T-helper 2 cell (primary cell): ENCODE data around the gene CLHC1.
"Not testable (repeated sequence)": the region's sequence is repeated elsewhere in the genome, so short reads cannot be mapped to it uniquely, and the experiment has no call there.

Source experiments
- DNase-seq, 5 experiments: peaks; one replicate each; pipeline versions ENCODE4 v3.0.0 to v3.0.0-alpha.2; 2012 to 2022
- total RNA-seq, 2 donors: gene quantifications; one replicate each; lab custom pipeline; 2026; lab: John Stamatoyannopoulos, UW

The CLHC1 gene
- 5.3 to 5.5 reads per million in 2 donors for total RNA-seq

DNA sequence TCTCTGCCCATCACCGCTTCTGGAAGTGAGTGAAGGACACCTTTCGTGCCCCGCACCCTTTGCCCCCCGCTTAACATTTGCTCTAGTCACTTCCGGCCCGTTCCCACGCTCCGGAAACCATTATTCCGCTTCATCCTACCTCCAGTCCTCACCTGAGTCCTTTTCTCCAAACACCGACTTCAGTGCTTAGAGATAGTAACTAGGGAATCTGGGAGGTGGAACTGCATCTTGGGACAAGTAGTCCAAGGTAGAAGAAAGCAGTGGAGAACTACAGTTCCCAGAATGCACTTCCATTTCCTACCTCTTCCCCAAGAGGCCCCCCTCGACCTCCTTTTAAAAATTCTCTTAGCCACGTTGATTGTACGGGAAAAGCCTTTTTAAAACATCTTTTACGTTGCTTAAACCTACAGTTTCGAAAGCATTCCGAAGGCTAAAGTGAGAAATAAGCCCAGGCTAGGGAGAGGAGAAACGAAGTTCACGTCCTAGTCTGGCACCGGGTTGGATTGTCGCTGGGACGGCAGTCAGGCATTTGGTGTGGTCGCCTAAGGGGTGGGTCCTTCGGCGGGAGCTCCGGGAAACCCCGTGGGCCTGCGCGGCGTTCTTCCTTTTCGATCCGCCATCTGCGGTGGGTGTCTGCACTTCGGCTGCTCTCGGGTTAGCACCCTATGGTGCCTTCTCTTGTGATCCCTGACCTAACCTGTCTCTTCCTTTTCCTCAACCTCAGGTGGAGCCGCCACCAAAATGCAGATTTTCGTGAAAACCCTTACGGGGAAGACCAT lies at the start of gene CLHC1, which contains the start of gene RPS27A:
TSS of gene CLHC1 (minus strand) at position 210 of the 779 bp plus-strand sequence. CDS start 9,882 bp downstream, outside the sequence.
TSS of gene RPS27A (plus strand) at position 605 of the 779 bp plus-strand sequence. CDS start at position 742, 137 bp downstream.
- peak; percentile 84 to 94 (median 91) for DNase-seq

DNA sequence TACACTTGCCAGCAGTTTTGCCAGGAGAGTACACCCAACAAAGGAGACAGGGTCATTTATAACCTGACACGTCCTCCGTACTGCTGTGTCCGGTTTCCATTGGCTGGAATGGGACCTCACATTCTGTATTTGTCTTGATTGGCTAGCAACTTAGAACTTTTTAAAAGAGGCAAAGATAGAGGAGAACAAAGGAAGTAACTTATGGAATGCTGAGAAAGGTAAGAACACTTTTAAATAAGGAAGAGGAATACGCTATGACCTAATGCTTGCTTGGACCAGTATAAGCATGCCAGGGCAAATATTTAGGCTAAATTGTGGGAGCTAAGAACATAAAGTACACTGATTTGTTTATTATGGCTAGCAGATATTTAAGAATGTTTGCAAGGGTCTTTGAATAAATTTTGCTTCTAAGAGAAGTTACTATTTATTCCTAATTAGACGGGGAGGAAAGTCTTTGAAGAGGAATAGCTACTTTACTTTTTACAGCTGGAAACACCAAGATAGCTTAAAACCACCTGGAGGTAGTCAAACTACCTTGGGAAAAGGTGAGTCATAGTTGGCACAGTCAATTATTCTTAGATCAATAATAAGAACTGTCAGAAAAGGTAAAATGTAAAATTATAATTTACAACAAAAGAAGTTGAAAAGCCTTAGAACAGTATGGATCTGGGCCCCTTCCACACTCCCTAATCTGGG lies 48.9 kb upstream of the CLHC1 start:
- DNase-seq = not testable (repeated sequence)

DNA sequence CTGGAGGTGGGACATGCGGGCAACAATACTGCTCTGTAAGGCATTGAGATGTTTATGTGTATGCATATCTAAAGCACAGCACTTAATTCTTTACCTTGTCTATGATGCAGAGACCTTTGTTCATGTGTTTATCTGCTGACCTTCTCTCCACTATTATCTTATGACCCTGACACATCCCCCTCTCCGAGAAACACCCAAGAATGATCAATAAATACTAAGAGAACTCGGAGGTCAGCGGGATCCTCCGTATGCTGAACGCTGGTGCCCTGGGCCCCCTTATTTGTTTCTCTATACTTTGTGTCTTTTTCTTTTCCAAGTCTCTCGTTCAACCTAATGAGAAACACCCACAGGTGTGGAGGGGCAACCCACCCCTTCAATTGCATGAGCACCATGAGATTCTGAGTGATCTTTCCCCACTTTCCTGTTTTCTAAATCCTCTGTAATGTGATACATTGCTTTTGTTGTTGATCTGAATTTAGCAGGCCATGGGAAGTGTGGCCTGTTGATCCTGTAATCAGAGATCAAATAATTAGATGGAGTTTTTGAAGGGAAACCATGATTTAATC lies 47.8 kb upstream of the CLHC1 start:
- DNase-seq = not testable (repeated sequence)

DNA sequence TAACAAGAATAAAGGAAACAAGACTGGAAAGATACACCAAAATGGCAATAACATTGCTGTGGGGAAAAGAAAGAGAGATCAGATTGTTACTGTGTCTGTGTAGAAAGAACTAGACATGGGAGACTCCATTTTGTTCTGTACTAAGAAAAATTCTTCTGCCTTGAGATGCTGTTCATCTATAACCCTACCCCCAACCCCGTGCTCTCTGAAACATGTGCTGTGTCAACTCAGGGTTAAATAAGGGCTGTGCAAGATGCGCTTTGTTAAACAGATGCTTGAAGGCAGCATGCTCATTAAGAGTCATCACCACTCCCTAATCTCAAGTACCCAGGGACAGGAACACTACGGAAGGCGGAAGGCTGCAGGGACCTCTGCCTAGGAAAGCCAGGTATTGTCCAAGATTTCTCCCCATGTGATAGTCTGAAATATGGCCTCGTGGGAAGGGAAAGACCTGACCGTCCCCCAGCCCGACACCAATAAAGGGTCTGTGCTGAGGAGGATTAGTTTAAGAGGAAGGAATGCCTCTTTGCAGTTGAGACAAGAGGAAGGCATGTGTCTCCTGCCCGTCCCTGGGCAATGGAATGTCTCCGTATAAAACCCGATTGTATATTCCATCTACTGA lies 47.2 kb upstream of the CLHC1 start:
- not testable (repeated sequence) for DNase-seq

DNA sequence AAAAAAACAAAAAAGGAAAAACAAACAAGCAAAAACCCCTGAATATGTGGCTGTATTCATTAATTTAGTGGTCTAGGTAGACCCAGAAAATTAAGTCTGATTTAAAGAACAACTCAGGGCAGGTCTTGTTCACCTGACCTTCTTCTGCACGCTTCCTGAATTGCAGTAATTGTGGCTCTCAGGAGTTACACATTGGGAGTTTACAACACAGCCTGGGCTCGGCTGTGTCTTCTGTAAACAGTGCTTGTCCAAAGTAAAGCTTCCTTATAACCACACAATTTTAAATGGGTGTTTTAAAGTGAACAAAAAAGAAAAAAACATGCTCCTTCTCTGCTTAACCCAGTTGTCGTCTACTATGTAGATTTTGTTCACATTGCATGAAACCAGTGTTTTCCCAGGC lies 45.2 kb upstream of the CLHC1 start:
- DNase-seq = no peak

DNA sequence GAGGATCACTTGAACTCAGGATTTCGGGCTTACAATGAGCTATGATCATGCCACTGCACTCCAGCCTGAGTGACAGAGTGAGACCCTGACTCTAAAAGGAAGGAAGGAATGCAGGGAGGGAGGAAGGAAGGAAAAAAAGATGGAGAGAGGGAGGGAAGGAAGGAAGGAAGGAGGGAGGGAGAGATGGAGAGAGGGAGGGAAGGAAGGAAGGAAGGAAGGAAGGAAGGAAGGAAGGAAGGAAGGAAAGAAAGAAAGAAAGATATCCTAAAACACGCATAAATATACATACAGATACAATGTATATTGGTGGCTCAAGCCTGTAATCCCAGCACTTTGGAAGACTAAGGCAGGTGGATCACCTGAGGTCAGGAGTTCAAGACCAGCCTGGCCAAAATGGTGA lies 42.3 kb upstream of the CLHC1 start:
- DNase-seq = not testable (repeated sequence)

DNA sequence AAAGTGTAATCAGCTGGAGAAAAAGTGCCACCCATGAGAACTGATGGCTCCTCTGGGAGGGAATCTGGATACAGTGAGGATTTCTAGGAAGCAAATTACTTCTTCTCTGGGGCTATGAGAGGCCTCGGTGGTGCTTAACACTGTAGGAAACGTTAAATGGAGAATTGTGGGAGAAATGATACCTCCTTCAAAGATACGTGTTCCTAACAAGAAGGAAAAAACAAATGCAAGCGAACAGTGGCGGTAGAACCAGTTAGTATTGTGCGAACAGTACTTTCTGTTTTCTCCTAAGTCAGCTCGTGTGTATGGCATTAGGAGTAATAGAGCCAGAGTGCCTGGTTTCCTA lies 37.5 kb upstream of the CLHC1 start:
- peak in 1 of 5 experiments; percentile 22 for DNase-seq

DNA sequence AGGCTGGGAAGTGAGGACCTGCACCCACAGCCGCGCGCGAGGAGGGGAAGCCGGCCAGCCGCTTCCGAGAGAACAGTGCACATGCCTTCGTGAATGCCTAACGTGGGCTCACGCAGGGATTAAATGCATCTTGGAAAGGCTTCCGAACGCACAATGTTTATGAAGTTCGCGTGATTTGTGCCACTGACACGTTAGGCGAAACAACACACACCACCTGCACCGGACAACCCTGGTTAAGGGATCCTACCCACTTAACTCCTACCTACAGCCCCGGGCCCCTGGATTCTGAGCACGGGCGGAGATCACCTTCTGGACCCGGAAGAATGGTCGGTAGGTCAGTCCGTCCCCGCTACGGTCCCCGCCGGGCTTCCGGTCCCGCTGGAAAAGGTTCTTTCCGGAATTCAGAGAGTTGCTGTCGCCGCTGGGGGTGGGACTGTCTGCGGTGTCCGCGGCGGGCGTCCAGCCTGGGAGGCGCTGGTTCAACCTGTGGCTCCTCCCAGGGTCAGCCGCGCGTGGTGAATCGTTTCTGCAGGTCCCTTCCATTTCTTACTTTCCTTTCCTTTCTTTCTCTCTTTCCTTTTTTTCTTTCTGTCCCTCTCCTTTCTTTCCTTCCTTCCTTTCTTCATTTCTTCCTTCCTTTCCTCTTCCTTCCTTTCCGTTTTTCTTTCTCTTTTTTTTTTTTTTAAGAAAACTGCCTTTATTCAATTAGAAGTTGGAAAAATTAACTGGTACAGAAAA lies 37.0 kb upstream of the CLHC1 start, which contains the start of gene MTIF2:
TSS of gene MTIF2 (minus strand) at position 325 of the 738 bp plus-strand sequence. CDS start 5,373 bp downstream, outside the sequence.
- DNase-seq = peak; percentile 66 to 91 (median 84)

DNA sequence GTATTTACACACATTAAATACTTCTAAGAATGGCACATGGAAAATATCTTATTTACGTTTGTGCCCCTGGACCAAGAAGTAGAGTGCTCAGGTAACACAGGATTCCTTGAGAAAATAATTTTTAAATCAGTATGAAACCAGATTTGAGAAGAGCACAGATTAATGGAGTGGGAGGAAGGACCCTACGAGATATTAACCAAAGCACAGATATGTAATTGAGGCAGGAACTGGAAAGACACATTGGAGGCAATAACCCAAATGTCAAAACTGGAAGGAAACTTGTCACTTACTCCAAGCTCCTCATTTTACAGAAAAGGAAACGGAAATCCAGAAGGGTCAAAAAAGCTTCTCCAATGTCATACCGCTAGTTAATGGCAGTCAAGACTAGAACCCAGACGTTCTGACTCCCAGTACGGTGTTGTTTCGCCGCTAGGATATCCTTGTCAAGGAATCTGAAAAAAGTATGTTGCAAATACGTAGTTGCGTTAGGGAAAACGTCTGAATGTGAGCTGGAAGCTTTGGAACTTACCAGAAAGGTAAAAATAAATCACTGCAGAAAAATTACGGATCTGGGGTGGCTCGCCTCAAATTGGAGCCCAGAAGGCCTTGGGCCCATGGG lies 36.3 kb upstream of the CLHC1 start:
- no peak for DNase-seq

DNA sequence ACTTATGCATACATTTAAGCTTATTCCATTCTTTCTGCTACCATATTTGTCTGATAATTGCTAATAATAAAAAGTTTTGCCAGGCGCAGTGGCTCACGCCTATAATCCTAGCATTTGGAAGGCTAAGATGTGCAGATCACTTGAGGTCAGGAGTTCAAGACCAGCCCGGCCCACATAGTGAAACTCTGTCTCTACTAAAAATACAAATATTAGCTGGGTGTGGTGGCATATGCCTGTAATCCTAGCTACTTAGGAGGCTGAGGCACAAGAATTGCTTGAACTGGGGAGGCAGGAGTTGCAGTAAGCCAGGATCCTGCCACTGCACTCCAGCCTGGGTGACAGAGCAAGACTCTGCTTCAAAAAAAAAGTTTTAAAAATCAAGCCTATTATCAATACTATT lies 27.5 kb upstream of the CLHC1 start:
- DNase-seq = not testable (repeated sequence)

DNA sequence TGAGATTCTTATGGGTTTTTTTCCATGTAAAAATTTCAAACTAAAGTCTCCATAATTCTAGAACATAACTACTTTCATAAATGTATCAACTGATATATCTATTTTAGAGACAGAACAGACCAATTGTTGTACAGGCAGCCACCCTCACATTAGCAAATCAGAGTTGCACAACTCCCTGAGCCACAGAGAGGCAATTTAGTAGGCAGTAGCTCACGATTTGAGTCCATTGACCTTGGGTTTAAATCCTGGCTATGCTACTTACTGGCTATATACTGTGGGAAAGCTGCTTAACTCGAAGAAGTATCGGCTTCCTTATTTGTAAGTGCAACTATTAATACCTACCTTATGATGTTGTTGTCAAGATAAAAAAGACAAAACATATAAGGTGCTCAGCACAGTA lies 20.7 kb upstream of the CLHC1 start:
- DNase-seq = no peak

DNA sequence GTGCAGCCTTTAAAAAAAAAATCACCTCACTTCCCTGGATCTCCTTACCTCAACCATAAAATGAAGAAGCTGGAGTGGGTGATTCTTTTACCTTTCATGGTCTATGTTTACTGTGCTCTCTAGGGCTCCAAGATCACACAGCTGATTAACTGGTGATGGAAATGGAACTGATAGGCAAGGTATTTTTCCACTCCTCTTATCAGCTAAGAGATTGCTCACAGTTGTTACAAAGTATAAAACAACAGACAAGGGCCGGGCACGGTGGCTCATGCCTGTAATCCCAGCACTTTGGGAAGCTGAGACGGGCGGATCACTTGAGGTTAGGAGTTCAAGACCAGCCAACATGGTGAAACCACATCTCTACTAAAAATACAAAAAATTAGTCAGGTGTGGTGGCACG lies 14.9 kb upstream of the CLHC1 start:
- no peak for DNase-seq

DNA sequence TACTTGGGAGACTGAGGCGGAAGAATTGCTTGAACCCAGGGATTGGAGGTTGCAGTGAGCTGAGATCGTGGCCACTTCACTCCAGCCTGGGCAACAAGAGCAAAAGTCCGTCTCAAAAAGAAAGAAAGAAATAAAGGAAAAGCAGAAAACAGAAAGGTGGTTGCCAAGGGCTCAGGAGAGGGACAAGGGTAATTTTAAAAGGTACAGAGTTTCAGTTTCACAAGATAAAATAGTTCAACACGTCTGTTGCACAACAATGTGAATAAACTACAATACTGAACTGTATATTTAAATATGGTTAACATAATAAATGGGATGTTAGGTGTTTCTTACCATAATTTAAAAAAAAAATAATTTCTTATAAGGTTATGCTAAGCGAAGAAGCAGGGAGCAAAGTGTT lies 13.3 kb upstream of the CLHC1 start:
- no peak for DNase-seq

DNA sequence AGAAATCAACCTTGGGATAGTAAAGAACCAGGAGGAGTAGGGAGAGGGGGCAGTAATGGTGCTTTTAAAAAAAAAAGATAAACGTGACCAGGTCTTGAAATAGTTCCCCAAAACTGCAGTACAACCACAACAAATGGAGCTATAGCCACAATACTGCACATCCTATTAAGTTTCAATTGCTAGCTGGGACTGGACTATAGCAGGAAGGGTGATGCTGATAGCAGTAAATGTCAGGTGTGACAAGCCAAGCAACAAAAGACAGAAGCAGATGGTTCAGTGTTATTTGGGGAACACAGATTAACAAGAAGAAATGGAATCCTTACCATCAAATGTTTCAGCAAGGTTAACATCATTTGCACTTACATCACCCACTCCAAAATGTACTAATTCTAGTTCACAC lies 10.5 kb upstream of the CLHC1 start:
- DNase-seq = no peak

DNA sequence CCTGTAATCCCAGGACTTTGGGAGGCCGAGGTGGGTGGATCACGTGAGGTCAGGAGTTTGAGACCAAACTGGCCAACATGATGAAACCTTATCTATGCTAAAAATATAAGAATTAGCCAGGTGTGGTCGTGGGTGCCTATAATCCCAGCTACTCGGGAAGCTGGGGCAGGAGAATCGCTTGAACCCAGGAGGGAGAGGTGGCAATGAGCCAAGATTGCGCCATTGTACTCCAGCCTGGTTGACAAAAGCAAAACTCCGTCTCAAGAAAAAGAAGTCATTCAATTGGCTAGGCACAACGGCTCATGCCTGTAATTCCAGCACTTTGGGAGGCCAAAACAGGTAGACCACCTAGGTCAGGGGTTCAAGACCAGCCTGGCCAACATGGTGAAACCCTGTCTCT lies 9.5 kb upstream of the CLHC1 start:
- DNase-seq = not testable (repeated sequence)

DNA sequence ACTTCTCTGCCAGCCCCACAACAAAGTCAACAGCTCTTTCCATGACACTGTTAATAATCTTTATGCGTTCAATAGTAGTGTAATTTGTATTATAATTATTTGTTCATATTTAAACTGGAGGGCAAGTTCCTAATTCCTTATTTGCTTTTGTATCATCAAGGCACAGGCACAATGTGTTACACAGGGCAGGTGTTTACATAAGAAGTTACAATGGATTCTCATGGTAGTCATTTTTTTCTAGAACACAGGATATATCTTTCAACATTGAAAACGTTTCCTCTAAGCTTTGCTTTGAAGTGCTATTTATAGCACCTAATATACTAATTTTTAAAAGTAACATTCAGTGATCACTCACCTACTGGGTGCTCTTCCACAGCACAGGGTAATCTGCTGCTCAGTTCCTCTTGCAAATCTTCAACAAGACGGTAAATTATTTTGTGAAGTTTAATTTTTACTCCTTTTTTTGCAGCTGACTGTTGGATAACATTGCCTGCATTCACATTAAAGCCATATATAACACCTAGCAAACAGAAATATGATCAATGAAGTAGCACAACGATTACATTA lies 7.6 kb upstream of the CLHC1 start:
- no peak for DNase-seq

DNA sequence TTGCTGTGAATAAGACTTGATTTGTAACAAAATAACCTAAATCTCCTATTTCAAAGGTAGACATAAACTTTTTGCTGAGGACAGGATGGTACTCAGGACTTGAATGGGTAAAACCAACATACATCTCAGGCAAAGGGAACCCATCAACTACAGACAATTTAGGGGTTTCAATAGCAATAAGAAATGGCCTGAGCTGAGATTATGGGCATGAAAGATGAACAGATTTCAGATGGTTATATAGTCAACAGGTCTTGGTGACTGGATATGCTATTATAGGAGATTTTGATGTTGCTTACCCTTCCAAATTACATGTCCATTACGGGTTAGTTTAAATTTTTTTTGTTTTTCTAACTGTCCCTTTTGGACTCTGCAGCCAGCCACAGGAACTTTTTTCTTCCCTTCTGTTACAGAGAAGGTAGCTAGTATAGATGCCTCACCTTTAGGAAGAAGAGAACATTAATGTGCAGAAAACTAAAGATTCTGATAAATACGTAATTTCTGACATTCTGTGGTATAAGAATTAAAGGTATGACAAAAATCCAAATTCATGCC lies 5.0 kb upstream of the CLHC1 start:
- no peak for DNase-seq

DNA sequence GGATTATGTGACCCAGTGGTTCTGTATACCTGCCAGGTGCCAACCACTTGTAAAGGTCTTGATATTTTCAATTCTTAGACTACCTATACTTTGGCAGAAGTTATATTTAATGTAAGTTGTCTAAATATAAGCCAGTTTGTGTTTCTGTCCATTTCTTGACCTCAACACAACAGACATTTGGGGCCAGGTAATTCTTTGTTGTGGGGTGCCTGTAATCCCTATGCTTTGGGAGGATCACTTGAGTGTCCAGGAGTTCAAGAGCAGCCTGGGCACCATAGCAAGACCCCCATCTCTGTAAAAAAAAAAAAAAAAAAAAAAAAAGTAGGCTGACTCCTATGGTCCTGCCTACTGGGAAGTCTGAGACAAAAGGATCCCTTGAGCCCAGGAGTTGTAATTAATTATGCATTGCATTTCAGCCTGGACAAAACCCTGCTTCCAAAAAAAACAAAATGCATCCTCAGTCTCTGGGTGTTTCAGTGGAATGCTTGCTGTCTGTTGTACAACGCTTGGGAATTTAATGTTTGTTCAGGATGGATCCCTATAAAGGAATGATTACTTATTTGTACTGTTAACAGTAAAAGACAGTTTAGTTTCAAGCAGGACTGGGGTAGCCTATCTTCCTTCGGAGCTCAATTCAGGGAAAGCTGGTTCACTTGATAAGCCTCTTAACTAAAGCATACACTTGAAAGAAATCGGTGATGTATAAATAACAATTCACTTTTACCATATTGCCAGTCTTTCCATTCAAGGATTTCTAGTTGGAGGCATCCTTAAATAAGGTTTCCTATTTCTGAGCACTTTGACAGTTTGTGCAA lies 3.8 kb upstream of the CLHC1 start:
- DNase-seq = no peak

DNA sequence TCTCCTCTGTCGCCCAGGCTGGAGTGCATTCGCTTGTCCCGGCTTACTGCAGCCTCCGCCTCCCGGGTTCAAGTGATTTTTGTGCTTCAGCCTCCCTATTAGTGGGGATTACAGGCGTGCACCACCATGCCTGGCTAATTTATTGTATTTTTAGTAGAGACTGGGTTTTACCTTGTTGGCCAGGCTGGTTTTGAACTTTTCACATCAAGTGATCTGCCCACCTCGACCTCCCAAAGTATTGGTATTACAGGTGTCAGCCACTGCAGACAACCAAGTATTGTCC lies 1.5 kb upstream of the CLHC1 start:
- no peak for DNase-seq

DNA sequence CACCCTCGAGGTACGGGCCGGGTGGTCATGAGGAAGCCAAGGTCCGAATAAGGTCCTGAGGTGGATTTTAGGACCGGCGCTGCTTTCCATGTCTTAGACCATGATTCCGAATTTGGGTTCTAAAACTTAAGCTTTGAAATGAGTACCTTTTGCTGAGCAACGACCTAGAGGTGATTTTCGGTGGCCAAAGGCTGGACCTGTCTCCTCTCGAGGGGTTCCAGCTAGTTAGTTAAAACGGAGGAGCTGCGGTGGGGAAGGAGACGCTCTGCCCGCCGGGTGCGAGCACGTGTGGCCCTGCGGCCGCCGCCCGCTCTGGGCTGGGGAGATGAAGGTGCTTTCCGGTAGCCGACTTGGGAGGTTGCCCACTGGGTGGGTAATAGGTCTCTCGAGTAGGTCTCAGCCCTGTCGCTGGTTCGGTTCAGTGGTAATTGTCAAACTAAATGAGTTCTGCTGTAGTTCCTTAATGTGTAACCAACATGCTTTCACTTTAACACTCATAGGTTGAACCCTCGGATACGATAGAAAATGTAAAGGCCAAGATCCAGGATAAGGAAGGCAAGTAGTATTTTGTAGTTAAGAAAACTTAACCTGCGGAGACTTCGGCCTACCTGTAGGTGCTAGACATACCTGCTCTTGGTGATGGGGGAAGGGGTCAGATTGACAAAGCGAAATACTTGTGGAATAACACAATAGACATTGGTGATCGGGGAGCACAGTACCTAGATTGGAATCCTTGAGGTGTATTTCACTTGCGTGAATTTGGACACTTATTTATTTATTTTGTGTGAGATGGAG lies 967 bp upstream of the CLHC1 start:
- peak; percentile 23 to 76 (median 51) for DNase-seq
